ENCODE results near the gene OTULIN. TPM values are rescaled to one million over a fixed set of nuclear protein-coding genes. Genes with fewer than 3 reads are reported as not detected.
A peak's percentile ranks its signal among the peaks of the same experiment; 100 is the strongest.

The OTULIN gene
- total and polyA plus RNA-seq, 2 of the 8 experiments (the other 6 are each of a cell fraction or from before 2014, with no cell fraction given), result 5.2 to 34.8 TPM

DNA sequence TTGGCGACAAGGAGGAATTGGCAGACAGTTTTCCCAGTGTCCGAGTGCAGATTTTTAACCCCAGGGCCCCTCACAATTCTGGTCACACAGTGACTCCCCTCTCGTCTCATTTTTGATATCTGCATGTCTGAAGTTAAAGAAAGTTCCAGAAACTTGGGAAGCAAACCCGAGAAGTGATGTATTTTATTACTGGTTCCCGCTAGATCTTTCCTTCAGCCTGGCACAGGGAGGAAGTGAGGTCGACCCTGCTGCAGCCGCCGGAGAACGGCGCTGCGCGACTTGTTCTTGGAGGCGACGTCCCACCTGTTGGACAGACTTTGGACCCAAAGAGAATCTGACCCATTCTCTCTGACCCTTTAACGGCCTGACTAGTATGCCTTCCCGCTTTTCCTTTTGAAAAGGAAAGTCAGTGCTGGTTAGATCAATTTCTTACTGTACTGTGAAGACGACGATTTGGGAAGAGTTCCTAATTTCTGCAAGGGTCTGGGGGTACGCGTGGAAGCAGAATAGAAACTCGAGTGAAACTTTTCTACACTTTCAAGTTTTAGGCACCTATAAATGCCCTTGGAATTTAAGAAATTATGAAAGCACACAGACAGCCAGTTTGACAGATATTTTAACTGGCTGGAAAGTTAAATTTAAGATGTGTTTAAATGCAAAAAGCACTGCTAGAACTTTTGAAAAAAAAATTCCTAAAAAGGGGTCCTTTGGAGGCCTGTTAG is 744 bp downstream of the OTULIN start:
- no peak overlapping the region for H2BK20ac ChIP-seq (ENCODE audit: low read length)
- H3K4me2 ChIP-seq (ENCODE audit: insufficient read depth in 1 of 2, low read depth in 2 of 2, low read length in 2 of 2), result peak overlapping the region; percentile 92 to 99
- POLR2A ChIA-PET (ENCODE audit: partially characterized antibody), result no interaction called here
- no peak overlapping the region for H3K14ac ChIP-seq (ENCODE audit: insufficient read length)
- H3K9ac ChIP-seq (replicated peaks in 1 of 4; ENCODE audit: extremely low read depth in 1 of 4, low read depth in 3 of 4, low read length in 3 of 4), result no peak overlapping the region; a peak in 1 of 7 replicates
- H3K56ac ChIP-seq (replicated peaks; ENCODE audit: insufficient read length, low read depth, low read length), result no peak overlapping the region
- no peaks in the 10 kb centered on the region for H3K9me3 ChIP-seq (ENCODE audit: insufficient read depth in 2 of 2, low read depth in 1 of 2, low read length in 1 of 2)
- peaks cover 0 to 5% of the 10 kb centered on the region in 2 experiments for H4K20me1 ChIP-seq (replicated peaks in 1 of 2; ENCODE audit: control insufficient read depth in 1 of 2, insufficient read depth in 2 of 2, low read length in 2 of 2)
- no peak overlapping the region for H3K23ac ChIP-seq (ENCODE audit: insufficient read length)
- H3K79me2 ChIP-seq (ENCODE audit: control insufficient read depth in 1 of 2, insufficient read depth in 2 of 2, low read length in 2 of 2), result peaks cover 0 to 41% of the 10 kb centered on the region in 2 experiments; a peak in 2 of 4 replicates
- H3K4me3 ChIP-seq (ENCODE audit: extremely low read depth in 1 of 4, insufficient read depth in 2 of 4, low read depth in 3 of 4, low read length in 4 of 4), result peak overlapping the region; percentile 60 to 75 (median 67)
- no peak overlapping the region for H2BK12ac ChIP-seq (ENCODE audit: low read depth, low read length)
- no peak overlapping the region for H4K5ac ChIP-seq (ENCODE audit: insufficient read length, low read depth, low read length)
- no peak overlapping the region for H2BK15ac ChIP-seq (ENCODE audit: low read length)
- H3K79me1 ChIP-seq (ENCODE audit: low read depth, low read length), result peaks cover 6% of the 10 kb centered on the region; the same call in 1 of the 2 replicates
- H3K23me2 ChIP-seq (ENCODE audit: low read depth, low read length), result peaks cover 6% of the 10 kb centered on the region; the same call in 1 of the 2 replicates
- CTCF ChIA-PET (ENCODE audit: partially characterized antibody), result interaction anchor here (1.0 to 1.4 kb wide), 2 partner anchors 17 to 349 kb away, joined by 3 to 4 read pairs; no protein-coding TSS in a partner anchor
- WGBS, 2 experiments (ENCODE audit: extremely low coverage in 1 of 2, insufficient coverage in 1 of 2, insufficient read length in 1 of 2, insufficient replicate concordance in 2 of 2, low coverage in 1 of 2, low lambda C conversion rate in 2 of 2, missing lambda C conversion rate in 1 of 2), result 14% methylated on average over 19 of the region's 21 CpGs; no CpG with 5 or more reads in 1 of the 2 experiments
- H4K91ac ChIP-seq (replicated peaks; ENCODE audit: insufficient read length, low read length), result no peak overlapping the region
- H3K27ac ChIP-seq (ENCODE audit: low read depth, low read length), result no peak overlapping the region
- FAIRE-seq, result no peak
- H3K18ac ChIP-seq (ENCODE audit: extremely low read depth, low read length), result no peak overlapping the region
- peaks cover 3 to 10% (median 8%) of the 10 kb centered on the region in 4 experiments; a peak in 5 of 7 replicates for H3K4me1 ChIP-seq (replicated peaks in 1 of 4; ENCODE audit: control insufficient read depth in 3 of 4, insufficient read depth in 4 of 4, low read length in 3 of 4)
- TF ChIP-seq ATF3 (IDR thresholded peaks at IDR 0.05; ENCODE audit: insufficient read depth, low read depth, low read length) (no peak), EZH2 (IDR thresholded peaks at IDR 0.05; ENCODE audit: low read depth, low read length, severe bottlenecking) (peak; percentile 46), CBX8 (IDR thresholded peaks at IDR 0.05; ENCODE audit: borderline replicate concordance, low read depth, low read length) (no peak), MAX (IDR thresholded peaks at IDR 0.05) (peak; percentile 58), E2F6 (IDR thresholded peaks at IDR 0.05) (0 out of 2 replicates have a peak, but pooled peaks have one; percentile 36)
- H4K8ac ChIP-seq (ENCODE audit: extremely low read depth, insufficient read depth, low read length), result no peak overlapping the region
- peaks cover 0 to 19% (median 14%) of the 10 kb centered on the region in 4 experiments; a peak in 6 of 7 replicates for H3K27me3 ChIP-seq (replicated peaks in 1 of 4; ENCODE audit: control insufficient read depth in 3 of 4, extremely low read depth in 1 of 4, insufficient read depth in 3 of 4, low read length in 3 of 4)
- no peak overlapping the region for H3K4ac ChIP-seq (replicated peaks; ENCODE audit: insufficient read length, low read depth, low read length)
- H2AK5ac ChIP-seq (ENCODE audit: low read depth, low read length), result no peak overlapping the region
- DNase-seq (ENCODE audit: low read depth in 1 of 2, low spot score in 2 of 2), result no peak
- H2BK5ac ChIP-seq (ENCODE audit: low read depth, low read length), result no peak overlapping the region
- H2BK120ac ChIP-seq (replicated peaks; ENCODE audit: low read depth, low read length), result no peak overlapping the region
- H3K36me3 ChIP-seq (ENCODE audit: control insufficient read depth in 2 of 4, insufficient read depth in 4 of 4, low read length in 3 of 4), result no peaks in the 10 kb centered on the region
- H2AFZ ChIP-seq (ENCODE audit: low read length), result no peak overlapping the region
